Activated CD8-positive, alpha-beta memory T cell treated with anti-CD3 and anti-CD28 coated beads, Interleukin-2, amount 50 U/mL, for 1 hour (primary cell): ENCODE measurements around the gene IFI27L2.

Experiments used
- DNase-seq: peaks from one replicate; pipeline ENCODE4 v3.0.0-alpha.2; 2020; ENCODE audit errors: extremely low read depth

Gene IFI27L2

DNA sequence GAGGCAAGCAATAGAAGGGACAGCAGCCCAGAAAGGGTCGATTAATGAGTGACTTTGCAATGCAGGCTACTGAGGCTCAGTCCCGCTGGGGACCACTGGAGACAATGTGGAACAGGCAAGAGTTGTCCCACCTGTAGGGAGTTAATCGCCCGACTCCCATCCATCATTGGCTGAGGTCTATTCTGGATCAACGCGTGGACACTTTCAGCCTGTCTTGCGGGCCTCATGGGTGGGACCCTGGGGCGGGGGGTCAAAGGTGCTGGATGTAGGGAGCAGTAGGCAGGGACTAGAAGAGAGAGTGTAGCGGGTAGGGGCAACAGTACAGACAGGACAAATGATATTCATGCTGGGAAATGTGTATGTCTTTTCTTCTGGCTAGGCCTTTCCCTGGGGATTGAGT is 6.1 kb downstream of the IFI27L2 start:
- DNase-seq, result no peak

DNA sequence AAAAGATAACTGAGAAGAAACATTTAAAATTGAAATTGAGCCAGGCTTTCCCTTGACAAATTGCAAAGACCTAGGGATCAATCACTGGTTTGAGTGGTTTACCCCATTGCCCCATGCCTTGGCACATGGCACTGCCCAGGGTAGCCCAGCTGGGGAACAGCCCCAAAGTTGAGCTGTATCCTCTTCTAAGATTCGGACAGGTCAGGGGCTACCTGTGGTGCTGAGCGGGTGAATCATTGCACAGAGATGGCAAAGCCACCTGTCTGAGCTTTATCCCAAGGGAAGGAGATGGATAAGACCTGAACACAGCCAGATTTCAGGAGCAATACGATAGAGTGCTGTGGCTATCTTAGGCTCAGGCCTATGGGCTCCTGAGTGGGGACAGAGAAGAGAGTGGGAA is 7.0 kb downstream of the IFI27L2 start:
- DNase-seq, result no peak

DNA sequence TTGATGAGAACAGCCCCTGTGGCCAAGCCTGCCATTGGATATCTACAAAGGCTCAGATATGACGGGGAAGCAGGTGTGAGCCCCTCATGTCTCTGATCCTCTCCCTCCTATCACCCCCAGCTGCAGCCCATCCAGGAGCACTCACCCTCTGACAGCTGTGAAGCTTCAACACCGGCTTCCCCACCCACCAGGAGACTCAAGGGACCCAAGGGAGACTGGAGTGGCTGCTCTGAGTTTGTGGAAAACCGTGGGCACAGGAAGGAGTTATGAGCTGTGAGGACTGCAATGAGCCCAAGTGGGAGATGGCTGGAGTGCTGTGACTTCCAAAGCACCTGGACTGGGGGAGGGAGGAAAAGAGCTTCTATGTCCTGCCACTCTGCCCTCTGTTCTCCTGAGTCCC is 7.9 kb downstream of the IFI27L2 start:
- no peak for DNase-seq

DNA sequence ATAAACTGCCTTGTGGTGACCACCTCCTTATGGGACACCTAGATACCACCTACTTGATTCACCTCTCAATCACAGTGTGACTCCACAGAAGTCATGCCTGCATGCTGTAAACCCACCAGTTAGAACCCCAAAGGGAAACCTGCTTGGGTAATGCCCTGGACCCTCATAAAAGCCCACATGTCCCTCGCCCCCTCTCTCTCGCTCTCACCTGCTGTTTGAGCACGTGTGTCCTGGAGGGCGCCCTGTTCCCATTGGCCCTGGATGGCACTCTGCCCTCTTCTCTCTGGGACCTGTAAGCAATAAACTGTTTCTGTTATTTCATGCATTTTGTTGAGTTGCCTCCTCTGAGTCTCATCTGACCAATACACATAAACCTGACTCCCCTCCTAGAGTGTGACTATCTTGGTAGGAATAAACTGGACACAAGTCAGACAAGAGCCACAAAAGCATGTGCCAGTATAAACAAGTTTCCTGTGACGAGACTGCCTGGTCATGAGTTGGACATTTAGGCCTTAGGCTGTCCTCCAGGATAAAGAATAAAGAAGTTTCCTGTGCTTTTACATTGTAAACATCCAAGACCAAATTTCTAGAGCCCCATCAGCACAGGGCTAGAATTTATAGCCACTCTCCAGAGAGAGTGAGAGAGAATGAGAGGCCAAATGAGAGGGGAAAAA is 8.6 kb downstream of the IFI27L2 start:
- no peak for DNase-seq

DNA sequence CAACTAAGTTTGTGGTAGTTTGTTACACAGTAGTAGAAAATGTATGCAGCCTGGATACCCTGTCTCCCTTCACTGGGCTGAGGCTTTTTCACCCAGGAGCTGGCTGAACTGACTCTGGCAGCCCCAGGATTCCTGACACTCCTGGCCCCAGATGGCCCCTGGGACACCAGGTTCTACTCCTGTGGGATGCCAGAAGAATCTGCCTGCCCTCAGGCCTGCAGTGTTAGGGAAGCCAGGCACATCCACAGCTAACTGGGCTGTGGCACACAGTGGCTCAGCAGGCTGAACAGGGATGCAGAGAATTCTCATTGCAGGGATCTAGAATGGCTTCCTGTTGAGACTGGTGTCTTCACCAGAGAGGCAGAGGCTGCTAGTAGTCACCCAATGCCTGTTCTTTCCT is 10.3 kb downstream of the IFI27L2 start:
- no peak for DNase-seq

DNA sequence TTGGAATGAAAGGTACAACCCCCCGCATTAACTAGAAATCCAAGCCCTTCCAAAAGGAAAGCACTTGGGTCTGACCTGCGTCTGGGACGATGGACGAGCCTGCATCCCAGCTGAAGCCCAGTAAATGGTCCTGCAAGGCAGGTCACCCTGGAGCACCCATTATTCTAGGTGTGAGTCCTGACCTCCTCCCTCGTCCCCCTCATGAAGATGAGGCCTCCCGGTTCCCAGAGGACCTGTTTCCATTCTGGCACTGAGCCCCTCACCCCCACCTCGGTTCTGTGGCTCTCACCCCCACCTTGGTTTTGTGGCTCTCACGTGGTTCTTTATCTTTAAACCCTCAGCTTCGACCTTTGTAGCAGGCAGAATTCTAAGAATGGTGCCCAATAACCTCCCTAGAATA is 11.5 kb downstream of the IFI27L2 start:
- no peak for DNase-seq

DNA sequence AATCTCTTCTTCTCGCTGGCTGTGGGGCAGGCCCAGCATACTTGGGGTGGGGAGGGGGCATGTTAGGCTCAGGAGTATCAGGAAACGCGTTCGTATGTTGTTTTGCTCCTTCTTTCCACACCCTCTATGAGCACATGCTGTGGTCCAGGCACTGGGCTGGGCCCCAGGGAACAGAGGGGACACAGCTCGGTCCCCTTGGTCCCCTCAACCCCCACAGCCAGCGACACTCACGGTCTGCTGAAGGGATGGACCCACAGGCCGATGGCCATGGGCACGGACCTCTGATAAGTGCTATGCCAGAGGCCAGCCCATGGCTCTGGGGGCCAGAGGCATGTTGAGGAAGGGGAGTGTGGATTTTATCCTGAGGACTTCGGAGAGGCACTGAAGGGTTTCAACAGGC is 12.7 kb downstream of the IFI27L2 start:
- no peak for DNase-seq

DNA sequence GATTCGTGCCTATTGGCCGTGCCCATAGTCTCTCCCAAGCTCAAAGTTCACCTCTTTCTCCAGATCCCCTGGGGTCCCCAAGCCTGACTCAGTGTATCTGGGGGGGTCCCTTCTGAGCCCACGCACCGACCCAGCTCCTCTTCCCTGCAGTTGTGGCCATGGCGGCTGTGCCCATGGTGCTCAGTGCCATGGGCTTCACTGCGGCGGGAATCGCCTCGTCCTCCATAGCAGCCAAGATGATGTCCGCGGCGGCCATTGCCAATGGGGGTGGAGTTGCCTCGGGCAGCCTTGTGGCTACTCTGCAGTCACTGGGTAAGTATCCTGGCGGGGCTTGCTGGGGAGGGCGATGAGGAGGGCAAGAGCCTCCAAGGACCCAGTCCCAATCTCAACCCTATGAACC is 13.8 kb downstream of the IFI27L2 start:
- DNase-seq, result no peak

DNA sequence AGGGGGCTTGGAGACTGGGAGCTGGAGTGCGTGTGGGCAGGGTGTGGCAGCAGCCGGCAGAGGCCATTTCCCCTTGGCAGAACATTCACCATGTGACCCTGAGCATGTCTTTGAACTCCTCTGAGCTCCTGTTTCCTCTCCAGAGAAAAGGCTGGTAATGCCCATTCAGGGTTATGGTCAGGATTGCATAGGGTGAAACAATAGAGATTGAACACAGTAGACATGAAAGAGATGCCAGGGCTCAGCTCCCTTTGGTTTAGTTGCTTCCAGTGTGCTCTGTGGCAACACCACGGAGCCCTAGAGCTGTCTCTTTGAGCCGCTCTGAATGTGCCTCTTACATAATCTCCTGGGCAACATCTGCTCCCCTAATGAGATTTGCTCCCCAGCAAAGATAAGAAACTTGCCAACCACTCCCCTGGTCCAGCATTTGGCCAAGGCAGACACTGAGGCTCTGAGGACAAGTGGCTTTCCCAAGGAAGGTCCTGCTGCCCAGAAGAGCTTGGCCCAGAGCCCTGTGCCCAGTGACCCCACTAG is 14.3 kb downstream of the IFI27L2 start:
- no peak for DNase-seq

DNA sequence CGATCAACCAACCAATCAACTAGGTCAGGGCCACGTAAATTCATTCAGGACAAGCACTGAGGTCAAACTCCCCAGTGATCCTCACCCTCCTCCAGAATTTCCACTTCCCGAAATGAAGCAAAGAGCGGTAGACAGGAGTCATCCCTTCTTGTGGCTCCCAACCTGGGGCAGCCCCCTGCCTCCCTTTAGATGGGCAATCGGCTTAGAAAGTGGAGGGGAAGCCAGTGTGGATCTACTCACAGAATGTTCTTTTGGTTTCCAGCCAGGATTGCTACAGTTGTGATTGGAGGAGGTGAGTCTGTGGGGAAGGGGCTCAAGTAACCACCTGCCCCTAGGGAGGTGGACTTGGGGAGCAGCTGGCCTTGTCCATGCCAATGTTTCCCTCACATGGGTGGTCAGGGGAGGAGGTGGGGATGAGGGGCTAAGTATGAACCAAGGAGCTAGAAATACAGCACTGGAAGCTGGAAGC is 14.8 kb downstream of the IFI27L2 start:
- no peak for DNase-seq

DNA sequence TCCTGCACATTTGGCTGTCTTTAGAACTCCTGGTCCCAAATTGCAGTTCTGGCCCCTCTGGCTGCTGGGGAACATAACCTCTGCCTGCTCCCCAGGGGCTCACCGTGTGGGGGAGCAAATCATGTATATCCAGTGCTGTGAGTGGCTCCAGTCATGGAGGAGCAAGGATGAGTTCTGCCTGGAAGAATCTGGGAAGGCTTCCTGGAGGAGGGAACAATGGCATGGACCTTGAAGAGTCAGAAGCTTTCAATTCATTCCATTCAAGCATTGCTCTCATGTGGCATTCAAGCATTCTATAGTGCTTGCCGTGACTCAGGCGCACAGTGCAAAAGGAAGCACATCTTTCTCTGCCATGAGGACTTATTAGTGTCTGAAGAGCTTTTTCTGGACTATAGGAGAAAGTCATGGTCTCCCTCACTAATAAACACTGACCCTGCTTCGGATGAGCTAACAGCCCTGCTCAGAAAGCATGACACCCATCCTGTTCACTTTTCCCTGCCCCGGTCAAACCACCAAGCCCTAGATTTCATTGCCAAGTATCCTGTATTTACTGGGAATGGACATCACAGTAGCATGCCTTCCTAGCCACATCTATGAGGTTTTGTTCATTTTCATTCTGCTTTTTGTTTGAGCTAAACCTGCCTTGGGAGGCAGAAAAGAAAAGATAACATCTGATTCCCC is 15.4 kb downstream of the IFI27L2 start:
- no peak for DNase-seq

DNA sequence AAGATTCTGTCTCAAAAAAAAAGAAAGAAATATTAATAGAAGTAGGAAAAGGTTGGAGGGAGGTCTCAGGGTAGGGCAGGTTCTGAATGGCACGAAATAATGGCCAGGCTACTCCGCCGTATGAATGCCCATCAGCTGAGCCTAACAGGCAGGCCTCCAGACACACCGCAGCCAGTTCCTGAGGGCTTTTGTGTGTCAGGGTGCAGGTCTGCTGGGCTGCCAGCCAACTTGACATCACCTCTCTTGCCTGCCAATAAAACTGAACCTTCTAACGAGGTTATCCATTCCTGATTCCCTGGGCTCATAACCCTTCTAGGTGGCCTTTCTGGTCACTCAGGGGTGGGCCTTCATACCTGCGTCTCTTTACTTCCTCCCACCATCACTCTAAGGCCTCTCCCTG is 15.9 kb downstream of the IFI27L2 start:
- DNase-seq, result no peak

DNA sequence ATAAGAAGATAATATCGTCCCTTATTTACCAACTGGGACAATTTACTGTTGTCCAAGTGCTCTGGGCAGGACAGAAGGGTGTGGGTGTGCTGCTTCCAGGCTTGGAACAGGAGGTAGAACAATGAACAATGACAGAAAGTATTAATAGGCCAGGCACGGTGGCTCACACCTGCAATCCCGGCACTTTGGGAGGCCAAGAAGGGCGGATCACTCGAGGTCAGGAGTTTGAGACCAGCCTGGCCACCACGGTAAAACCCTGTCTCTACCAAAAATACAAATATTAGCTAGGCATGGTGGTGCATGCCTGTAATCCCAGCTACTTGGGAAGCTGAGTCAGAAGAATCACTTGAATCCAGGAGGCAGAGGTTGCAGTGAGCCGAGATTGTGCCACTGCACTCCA is 16.3 kb downstream of the IFI27L2 start:
- no peak for DNase-seq

DNA sequence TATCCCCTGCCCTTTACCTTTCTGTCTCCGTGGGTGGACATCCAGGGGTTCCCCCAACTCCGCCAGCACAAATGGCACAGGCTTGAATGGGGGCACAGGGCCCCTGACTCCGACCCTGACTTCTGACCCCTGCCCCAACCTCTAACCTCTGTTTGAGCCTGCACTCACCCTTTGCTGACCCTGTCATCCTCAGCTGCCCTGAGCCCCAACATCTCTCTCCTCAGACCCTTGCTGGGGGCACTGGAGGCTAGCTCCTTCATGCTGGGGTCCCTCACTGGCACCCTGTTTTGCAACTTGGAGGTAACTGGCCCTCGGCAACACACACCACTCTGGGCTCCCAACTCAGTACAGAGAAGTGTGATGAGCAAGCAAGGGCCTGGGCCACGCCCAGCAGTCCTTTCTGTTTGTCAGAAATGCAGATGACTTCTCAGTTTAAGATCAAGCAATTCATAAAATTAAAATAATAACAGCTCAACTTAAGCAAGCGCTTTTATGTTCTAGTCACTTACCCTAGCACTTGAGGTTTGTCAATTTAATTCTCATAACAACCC is 16.8 kb downstream of the IFI27L2 start:
- DNase-seq, result no peak

DNA sequence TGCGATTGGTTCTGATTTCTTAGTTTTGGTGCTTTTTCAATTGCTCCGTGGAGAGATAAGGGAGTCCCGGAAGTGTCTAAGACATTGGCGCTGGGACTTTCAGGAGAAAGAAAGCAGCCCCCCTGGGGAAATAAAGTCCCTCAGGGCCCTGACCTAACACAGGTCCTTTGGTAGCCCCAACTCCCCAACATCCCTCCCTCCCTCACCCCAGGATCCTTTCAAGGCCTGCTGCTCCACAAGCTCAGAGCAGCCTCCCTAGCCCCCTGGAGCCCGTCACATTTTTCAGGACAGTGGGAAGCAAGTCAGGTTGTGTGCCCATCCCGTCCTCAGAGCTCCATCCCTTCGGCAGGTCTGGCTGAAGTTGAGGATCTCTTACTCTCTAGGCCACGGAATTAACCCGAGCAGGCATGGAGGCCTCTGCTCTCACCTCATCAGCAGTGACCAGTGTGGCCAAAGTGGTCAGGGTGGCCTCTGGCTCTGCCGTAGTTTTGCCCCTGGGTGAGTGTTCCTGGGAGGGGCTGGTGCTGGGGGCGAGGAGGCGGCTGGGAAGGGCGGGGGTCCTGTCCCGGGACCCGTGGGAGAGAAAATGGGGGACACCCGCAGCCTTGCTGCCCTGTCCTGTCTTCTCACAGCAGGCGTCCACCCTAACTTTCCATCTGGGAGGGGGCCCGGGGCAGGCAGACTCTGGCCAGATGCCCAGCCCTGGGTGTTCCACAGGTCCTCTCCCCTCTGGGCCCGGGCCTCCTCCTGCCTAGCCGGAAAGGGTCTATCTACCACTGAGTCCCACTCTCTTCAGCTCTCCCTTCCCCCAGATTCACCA is 17.9 kb downstream of the IFI27L2 start:
- no peak for DNase-seq

DNA sequence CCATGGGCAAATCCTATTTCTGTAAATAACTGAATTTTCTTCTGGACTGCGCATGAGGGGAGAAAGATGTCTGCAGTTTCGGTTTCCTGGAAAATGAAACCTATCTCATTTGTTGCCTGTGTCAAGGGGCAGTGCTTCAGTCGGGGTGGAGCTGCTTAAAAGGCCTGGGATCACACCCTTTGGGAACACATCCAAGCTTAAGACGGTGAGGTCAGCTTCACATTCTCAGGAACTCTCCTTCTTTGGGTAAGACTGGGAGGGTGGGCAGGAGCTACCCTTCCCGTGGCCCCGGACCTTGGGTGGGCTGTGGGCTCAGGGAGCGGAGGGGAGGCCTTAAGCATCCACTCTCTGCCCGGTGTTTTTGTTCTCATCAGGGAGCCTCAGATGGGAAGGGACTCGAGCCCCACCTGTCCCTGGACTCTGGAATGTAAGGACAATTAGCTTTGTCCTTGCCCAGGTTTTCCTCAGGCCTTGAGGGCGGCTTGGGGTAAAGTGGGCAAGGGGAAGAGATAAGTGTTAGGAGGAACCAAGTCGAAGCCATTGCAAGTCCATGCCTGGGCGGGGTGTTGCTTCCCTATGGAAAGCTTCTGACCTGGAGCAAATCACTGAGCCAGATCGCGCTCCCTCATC is 18.7 kb downstream of the IFI27L2 start, which contains the start of gene IFI27:
Gene IFI27, plus strand, starts transcription at position 185 of the 630 bp plus-strand sequence.
- no peak for DNase-seq

DNA sequence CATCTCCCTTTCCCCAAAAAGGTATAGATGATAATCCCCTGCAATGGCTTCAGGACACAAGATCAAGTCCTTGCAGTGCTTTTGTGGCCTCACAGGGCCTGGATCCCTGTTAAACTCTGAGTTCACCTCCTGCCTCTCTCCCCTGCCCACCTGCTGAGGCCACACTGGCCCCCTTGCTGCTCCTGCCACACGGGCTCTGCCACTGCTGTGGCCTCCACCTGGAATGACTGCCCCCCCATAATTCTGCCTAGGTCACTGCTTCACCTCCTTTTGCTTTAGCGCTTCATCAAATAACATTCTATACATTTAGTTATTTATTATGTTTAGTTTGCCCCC is 19.5 kb downstream of the IFI27L2 start:
- no peak for DNase-seq

DNA sequence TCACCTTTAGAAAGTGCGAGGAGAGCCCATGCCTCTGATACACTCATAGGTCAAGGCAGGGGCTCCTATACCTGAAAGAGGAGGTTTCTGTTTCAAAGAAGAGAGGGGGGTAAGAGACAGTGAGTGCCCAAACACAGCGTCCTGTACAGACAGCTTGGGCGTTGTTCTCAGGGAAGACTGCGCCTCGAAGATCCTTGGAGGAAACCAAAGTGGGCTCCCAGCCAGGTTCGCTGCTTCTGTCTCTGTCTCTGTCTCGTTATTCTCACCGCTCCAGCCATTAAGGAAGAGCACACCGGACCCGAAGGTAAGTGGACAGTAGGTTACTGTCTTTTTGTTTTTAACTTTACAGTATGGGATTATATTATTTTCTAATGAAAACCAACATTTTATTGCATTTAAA is 24.7 kb downstream of the IFI27L2 start:
- DNase-seq, result no peak

DNA sequence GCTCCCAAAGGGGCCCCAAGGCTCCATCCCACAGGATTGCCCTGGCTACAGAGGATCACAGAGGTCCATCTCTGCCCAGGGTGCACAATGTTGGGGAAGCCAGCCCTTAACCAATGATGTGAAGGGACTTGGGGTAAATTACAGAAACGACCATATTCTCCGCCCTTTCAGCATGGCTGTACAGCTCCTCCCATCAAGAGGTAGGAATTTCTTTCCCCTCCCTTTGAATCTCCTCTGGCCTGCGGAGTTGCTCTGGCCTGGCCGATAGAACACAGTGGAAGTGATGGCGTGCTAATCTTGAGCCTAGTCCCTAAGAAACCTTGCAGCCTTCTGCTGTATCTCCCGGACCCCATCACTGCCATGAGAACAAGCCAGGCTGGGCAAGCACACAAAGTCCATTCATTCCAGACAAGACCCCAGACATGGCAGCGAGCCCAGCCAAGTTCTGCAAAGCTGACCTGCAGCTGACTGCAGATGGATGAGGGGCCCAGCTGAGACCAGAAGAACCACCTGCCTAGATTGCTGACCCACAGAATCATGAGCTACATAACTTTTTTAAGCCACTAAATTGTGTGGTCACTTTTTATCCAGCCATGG is 25.8 kb downstream of the IFI27L2 start:
- DNase-seq, result no peak

DNA sequence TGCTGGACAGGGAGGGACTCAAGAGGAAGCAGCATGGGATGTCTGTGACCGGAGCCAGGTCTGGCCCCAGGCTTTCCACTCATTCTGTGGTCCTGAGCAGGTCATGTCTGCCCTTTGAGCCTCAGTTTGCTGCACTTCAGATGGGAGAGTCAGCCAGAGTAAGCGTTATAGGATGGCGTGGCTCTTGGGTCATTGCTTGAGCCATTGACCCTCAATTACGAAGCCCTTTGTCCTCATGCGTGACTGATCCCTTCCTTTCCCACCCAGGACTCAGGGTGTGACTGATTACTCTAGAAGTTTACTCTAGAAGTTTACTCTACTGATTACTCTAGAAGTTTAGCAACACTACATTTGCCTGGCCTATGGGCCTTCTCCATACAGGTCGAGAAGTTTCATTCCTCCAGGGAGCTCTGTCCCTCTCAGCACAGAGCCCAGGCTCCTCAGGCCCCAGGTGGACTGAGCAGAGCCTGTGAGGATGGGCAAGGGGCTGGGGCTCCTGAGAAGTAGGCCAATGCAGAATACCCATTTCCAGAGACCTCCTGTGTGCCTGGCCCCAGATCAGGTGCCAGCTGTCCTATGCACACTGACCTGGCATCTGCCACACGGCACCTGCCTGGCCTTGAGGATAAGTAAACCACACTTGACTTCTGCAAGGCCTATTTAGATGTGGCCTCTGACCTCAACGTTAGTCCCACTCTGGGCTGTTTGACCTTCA is 26.5 kb downstream of the IFI27L2 start:
- DNase-seq, result no peak

DNA sequence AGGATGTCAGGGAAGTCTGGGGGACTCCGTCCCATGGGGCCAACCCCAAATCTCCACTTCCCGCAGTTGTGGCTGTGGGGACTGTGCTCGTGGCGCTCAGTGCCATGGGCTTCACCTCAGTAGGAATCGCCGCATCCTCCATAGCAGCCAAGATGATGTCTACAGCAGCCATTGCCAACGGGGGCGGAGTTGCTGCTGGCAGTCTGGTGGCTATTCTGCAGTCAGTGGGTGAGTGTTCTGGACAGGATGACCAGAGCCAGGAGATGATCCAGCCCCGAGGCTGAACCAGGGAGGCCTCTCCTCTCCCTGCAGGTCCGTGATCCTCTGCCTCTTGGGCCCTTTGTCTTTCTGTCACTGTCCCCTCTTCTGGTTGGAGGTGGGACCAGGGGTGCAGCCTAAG is 27.7 kb downstream of the IFI27L2 start:
- no peak for DNase-seq
